ENCODE measurements around the gene EID3. TPM values are rescaled to one million over a fixed set of nuclear protein-coding genes. Genes with fewer than 3 reads are reported as not detected.

The EID3 gene
- total and polyA plus RNA-seq, 2 of the 8 experiments (the other 6 are each of a cell fraction or from before 2014, with no cell fraction given) = 1.2 to 2.8 TPM

DNA sequence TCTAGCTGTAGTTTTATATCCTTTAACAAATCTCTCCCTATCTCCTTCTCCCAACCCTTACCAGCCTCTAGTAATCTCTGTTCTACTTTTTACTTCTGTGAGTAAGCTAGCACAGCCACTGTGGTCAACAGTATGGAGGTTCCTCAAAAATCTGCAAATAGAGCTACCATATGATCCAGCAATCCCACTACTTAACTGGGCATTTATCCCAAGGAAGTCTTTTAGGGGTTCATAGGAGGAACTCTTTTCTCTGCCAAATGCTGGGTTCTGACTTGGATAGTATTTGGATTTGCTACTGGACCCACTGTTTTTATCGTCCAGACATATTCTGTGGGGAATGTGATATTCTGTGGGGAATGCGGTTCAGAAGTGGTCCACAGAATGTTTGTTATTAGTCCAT lies 41.1 kb downstream of the EID3 start:
- H3K9ac ChIP-seq (replicated peaks in 1 of 4; ENCODE audit: extremely low read depth in 1 of 4, low read depth in 3 of 4, low read length in 3 of 4) = no peak overlapping the region
- H2BK120ac ChIP-seq (replicated peaks; ENCODE audit: low read depth, low read length) = no peak overlapping the region
- no peak overlapping the region for H3K4ac ChIP-seq (replicated peaks; ENCODE audit: insufficient read length, low read depth, low read length)
- no peak overlapping the region for H3K4me2 ChIP-seq (ENCODE audit: insufficient read depth in 1 of 2, low read depth in 2 of 2, low read length in 2 of 2)
- H3K14ac ChIP-seq (ENCODE audit: insufficient read length) = no peak overlapping the region
- no peaks in the 10 kb centered on the region for H3K4me1 ChIP-seq (replicated peaks in 1 of 4; ENCODE audit: control insufficient read depth in 3 of 4, insufficient read depth in 4 of 4, low read length in 3 of 4)
- H3K27me3 ChIP-seq (replicated peaks in 1 of 4; ENCODE audit: control insufficient read depth in 3 of 4, extremely low read depth in 1 of 4, insufficient read depth in 3 of 4, low read length in 3 of 4) = no peaks in the 10 kb centered on the region
- H4K5ac ChIP-seq (ENCODE audit: insufficient read length, low read depth, low read length) = no peak overlapping the region
- no peak overlapping the region for H2AK5ac ChIP-seq (ENCODE audit: low read depth, low read length)
- FAIRE-seq (no peak), DNase-seq (ENCODE audit: low read depth in 1 of 2, low spot score in 2 of 2) (no peak)
- no peak overlapping the region for H2AFZ ChIP-seq (ENCODE audit: low read length)
- no peak overlapping the region for H3K18ac ChIP-seq (ENCODE audit: extremely low read depth, low read length)
- WGBS, 2 experiments (ENCODE audit: extremely low coverage in 1 of 2, insufficient coverage in 1 of 2, insufficient read length in 1 of 2, insufficient replicate concordance in 2 of 2, low coverage in 1 of 2, low lambda C conversion rate in 2 of 2, missing lambda C conversion rate in 1 of 2) = 89% methylated on average over 2 of the region's 2 CpGs; no CpG with 5 or more reads in 1 of the 2 experiments
- H3K27ac ChIP-seq (ENCODE audit: low read depth, low read length) = no peak overlapping the region
- no peak overlapping the region for H2BK20ac ChIP-seq (ENCODE audit: low read length)
- H3K56ac ChIP-seq (replicated peaks; ENCODE audit: insufficient read length, low read depth, low read length) = no peak overlapping the region
- no peaks in the 10 kb centered on the region; the same call in 1 of the 2 replicates for H3K79me1 ChIP-seq (ENCODE audit: low read depth, low read length)
- H3K36me3 ChIP-seq (ENCODE audit: control insufficient read depth in 2 of 4, insufficient read depth in 4 of 4, low read length in 3 of 4) = peaks cover 11 to 56% (median 26%) of the 10 kb centered on the region in 4 experiments
- peaks cover 1 to 4% of the 10 kb centered on the region in 2 experiments for H4K20me1 ChIP-seq (replicated peaks in 1 of 2; ENCODE audit: control insufficient read depth in 1 of 2, insufficient read depth in 2 of 2, low read length in 2 of 2)
- ChIA-PET POLR2A (ENCODE audit: partially characterized antibody) (no interaction called here), CTCF (ENCODE audit: partially characterized antibody) (interaction anchor here (0.8 to 2.1 kb wide), 3 partner anchors 8 to 56 kb away, joined by 3 to 6 read pairs (median 3); no protein-coding TSS in a partner anchor)
- no peak overlapping the region for H4K8ac ChIP-seq (ENCODE audit: extremely low read depth, insufficient read depth, low read length)
- H3K23ac ChIP-seq (ENCODE audit: insufficient read length) = no peak overlapping the region
- no peak overlapping the region for H4K91ac ChIP-seq (replicated peaks; ENCODE audit: insufficient read length, low read length)
- H2BK12ac ChIP-seq (ENCODE audit: low read depth, low read length) = no peak overlapping the region
- H2BK15ac ChIP-seq (ENCODE audit: low read length) = no peak overlapping the region
- no peaks in the 10 kb centered on the region for H3K9me3 ChIP-seq (ENCODE audit: insufficient read depth in 2 of 2, low read depth in 1 of 2, low read length in 1 of 2)
- 0 out of 4 replicates have a peak, but pooled peaks cover 0 to 3% of the 10 kb centered on the region in 2 experiments for H3K79me2 ChIP-seq (ENCODE audit: control insufficient read depth in 1 of 2, insufficient read depth in 2 of 2, low read length in 2 of 2)
- no peak for TF ChIP-seq CREB1 (IDR thresholded peaks at IDR 0.05)
- TF ChIP-seq KDM5A (IDR thresholded peaks at IDR 0.05; ENCODE audit: low read length) = no peak
- TF ChIP-seq FOSL1 (IDR thresholded peaks at IDR 0.05; ENCODE audit: insufficient read depth, low read depth, low read length) = no peak
- TF ChIP-seq SUZ12 (IDR thresholded peaks at IDR 0.05; ENCODE audit: low read length) = no peak
- TF ChIP-seq HDAC2 (IDR thresholded peaks at IDR 0.05; ENCODE audit: borderline replicate concordance in 1 of 2, low read depth in 2 of 2, low read length in 2 of 2) = no peak
- no peak for TF ChIP-seq KDM4A (IDR thresholded peaks at IDR 0.05; ENCODE audit: low read depth, low read length, severe bottlenecking)
- no peaks in the 10 kb centered on the region for H3K23me2 ChIP-seq (ENCODE audit: low read depth, low read length)
- H3K4me3 ChIP-seq (ENCODE audit: extremely low read depth in 1 of 4, insufficient read depth in 2 of 4, low read depth in 3 of 4, low read length in 4 of 4) = no peak overlapping the region
- no peak overlapping the region for H2BK5ac ChIP-seq (ENCODE audit: low read depth, low read length)
